ENCODE measurements around the gene VIL1. TPM values are rescaled to one million over a fixed set of nuclear protein-coding genes. Genes with fewer than 3 reads are reported as not detected.
A peak's percentile ranks its signal among the peaks of the same experiment; 100 is the strongest.

The VIL1 gene
- total RNA-seq, 4 donors from 2014 or later = not detected

DNA sequence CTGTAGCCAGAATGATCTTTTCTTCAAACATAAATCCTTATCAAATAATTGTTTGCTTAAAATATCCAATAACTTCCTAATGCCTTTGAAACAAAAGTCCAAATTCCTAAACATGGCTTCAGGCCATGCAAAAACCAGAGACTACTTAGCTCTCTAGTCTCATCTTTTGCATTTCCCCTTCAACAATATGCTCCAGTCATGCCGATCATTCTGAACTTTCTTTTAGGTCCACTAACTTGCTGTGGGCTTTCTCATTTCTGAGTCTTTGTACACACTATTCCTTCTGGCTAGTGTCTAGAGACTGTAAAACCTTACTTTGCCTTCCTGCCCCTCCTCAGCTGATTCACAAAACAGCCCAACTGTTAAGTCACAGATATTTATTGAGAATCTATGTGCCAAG is 51.5 kb downstream of the VIL1 start:
- H3K36me3 ChIP-seq = peaks cover 0 to 33% (median 0%) of the 10 kb centered on the region in 3 donors
- H3K4me3 ChIP-seq = no peak overlapping the region
- no peaks in the 10 kb centered on the region for H3K9me3 ChIP-seq
- no peaks in the 10 kb centered on the region for H3K27me3 ChIP-seq
- no peak for DNase-seq (ENCODE audit: low spot score in 2 of 2)
- 0 to 3% methylated on average over 1 of the region's 1 CpG for WGBS, 2 donors
- H3K27ac ChIP-seq = no peak overlapping the region
- TF ChIP-seq, protein P1, sequence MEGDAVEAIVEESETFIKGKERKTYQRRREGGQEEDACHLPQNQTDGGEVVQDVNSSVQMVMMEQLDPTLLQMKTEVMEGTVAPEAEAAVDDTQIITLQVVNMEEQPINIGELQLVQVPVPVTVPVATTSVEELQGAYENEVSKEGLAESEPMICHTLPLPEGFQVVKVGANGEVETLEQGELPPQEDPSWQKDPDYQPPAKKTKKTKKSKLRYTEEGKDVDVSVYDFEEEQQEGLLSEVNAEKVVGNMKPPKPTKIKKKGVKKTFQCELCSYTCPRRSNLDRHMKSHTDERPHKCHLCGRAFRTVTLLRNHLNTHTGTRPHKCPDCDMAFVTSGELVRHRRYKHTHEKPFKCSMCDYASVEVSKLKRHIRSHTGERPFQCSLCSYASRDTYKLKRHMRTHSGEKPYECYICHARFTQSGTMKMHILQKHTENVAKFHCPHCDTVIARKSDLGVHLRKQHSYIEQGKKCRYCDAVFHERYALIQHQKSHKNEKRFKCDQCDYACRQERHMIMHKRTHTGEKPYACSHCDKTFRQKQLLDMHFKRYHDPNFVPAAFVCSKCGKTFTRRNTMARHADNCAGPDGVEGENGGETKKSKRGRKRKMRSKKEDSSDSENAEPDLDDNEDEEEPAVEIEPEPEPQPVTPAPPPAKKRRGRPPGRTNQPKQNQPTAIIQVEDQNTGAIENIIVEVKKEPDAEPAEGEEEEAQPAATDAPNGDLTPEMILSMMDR (IDR thresholded peaks at IDR 0.05) = no peak
- TF ChIP-seq EP300 (IDR thresholded peaks at IDR 0.05) (no peak), POLR2A (IDR thresholded peaks at IDR 0.05) (no peak)
- peaks cover 0 to 11% (median 0%) of the 10 kb centered on the region in 4 donors for H3K4me1 ChIP-seq

DNA sequence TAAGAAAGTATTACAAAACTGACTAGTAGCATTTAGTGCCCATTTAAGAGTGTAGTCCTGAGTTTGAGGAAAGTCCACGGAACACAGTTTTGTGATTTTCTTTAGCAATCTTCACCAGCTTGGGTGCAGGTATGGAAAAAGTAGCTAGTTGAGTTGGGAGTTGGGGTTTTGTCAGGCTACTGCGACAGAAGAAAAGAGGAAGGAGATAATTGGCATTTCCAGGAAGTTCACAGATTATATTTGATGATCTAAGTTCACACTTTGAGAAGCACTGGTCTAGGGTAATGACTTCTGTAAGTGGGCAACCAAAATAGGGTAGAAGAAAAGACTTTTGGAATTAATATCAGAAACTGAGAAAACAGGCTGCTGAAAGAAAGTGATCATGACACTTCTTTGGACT is 52.1 kb downstream of the VIL1 start:
- Histone ChIP-seq H3K27me3 (no peaks in the 10 kb centered on the region), H3K9me3 (no peaks in the 10 kb centered on the region), H3K36me3 (peaks cover 0 to 36% (median 0%) of the 10 kb centered on the region in 3 donors), H3K27ac (no peak overlapping the region), H3K4me1 (peaks cover 0 to 9% (median 0%) of the 10 kb centered on the region in 4 donors), H3K4me3 (no peak overlapping the region)
- WGBS, 2 donors = 85 to 86% methylated on average over 2 of the region's 2 CpGs
- no peak for DNase-seq (ENCODE audit: low spot score in 2 of 2)
- no peak for TF ChIP-seq EP300 (IDR thresholded peaks at IDR 0.05)
- TF ChIP-seq, protein P1 (IDR thresholded peaks at IDR 0.05) = no peak
- no peak for TF ChIP-seq POLR2A (IDR thresholded peaks at IDR 0.05)

DNA sequence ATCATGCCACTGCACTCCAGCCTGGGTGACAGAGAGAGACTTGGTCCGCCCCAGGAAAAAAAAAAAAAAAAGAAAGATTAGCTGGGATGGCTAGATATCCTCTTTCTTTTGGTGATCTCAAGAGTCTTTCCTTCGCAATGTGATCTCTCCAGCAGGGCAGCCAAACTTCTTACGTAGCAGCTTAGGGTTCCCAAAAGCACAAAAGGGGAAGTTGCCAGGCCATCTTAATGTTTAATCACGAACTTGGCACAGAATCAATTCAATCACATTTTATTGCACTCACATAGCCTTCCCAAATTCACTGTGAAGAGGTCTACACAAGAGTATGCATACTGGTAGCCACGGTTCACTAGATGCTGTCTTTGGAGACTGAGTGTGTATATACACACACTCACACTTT is 53.1 kb downstream of the VIL1 start:
- peak in 1 of 2 donors; percentile 26 for DNase-seq (ENCODE audit: low spot score in 2 of 2)
- Histone ChIP-seq H3K9me3 (no peaks in the 10 kb centered on the region), H3K27me3 (no peaks in the 10 kb centered on the region), H3K27ac (no peak overlapping the region), H3K36me3 (peaks cover 0 to 36% (median 0%) of the 10 kb centered on the region in 3 donors), H3K4me3 (no peak overlapping the region), H3K4me1 (peaks cover 0 to 4% (median 0%) of the 10 kb centered on the region in 4 donors)
- 78 to 84% methylated on average over 5 of the region's 5 CpGs for WGBS, 2 donors
- peak in 1 of 2 donors; percentile 59 for TF ChIP-seq EP300 (IDR thresholded peaks at IDR 0.05)
- TF ChIP-seq, protein P1 (IDR thresholded peaks at IDR 0.05) = no peak

DNA sequence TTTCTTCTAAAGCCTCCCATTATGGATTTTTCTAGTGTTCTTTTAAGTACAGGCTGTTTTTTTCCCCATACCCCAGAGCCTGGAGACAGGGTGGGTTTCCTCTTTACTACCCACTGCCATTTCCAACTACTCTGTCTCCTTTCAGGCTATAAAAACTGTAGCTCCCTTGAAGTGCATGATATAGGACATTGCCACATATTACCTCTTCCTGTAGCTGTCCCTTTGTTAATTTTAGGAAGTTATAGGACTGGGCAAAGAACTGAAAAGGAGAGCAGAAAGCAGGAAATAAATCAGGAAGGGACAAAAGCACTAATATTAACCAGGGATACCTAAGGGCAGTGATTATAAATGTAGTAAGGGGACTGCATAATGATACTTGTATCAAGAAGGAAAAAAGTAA is 54.1 kb downstream of the VIL1 start:
- H3K4me1 ChIP-seq = peaks cover 0 to 8% (median 0%) of the 10 kb centered on the region in 4 donors
- H3K27me3 ChIP-seq = no peaks in the 10 kb centered on the region
- no peak overlapping the region for H3K4me3 ChIP-seq
- no peaks in the 10 kb centered on the region for H3K9me3 ChIP-seq
- no peak overlapping the region for H3K27ac ChIP-seq
- H3K36me3 ChIP-seq = peaks cover 0 to 37% (median 0%) of the 10 kb centered on the region in 3 donors
- no peak for DNase-seq (ENCODE audit: low spot score in 2 of 2)
- no peak for TF ChIP-seq EP300 (IDR thresholded peaks at IDR 0.05)
- TF ChIP-seq POLR2A (IDR thresholded peaks at IDR 0.05) = no peak
- TF ChIP-seq, protein P1 (IDR thresholded peaks at IDR 0.05) = no peak

DNA sequence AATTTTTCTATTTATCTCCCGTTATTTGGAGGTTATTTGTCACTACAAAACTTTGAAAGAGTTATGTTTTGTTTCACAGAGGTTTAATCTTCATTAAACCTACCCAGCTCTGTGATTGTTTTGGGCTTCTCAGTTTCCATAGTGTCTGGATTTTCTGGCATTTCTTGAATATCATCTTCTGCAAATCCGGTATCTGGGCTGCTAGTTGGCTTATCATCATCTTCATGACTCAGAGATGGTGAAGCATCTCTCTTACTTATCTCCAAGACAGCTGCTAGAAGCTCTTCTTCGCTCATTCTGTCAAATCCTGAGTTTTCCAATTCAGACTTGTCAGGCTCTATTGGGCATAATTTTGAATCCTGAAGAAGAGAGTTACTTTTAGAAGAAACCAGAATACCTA is 55.6 kb downstream of the VIL1 start:
- peaks cover 0 to 41% (median 6%) of the 10 kb centered on the region in 3 donors for H3K36me3 ChIP-seq
- no peaks in the 10 kb centered on the region for H3K9me3 ChIP-seq
- H3K27ac ChIP-seq = no peak overlapping the region
- no peak overlapping the region for H3K4me3 ChIP-seq
- 80 to 90% methylated on average over 3 of the region's 3 CpGs for WGBS, 2 donors
- peaks cover 0 to 8% (median 0%) of the 10 kb centered on the region in 4 donors for H3K4me1 ChIP-seq
- DNase-seq (ENCODE audit: low spot score in 2 of 2) = no peak
- no peaks in the 10 kb centered on the region for H3K27me3 ChIP-seq
- TF ChIP-seq, protein P1 (IDR thresholded peaks at IDR 0.05) = no peak
- no peak for TF ChIP-seq POLR2A (IDR thresholded peaks at IDR 0.05)
- no peak for TF ChIP-seq EP300 (IDR thresholded peaks at IDR 0.05)

All from tibial nerve (tissue), 4 donors.